GM12878 (cell line): Measurements from ENCODE around the gene SPATA24. TPM values are rescaled to one million over a fixed set of nuclear protein-coding genes. Genes with fewer than 3 reads are reported as not detected.

Experiments
- CBX3 ChIP-seq: fragments of 200-600 bp; sonication (generic); IDR thresholded peaks from 2 replicates; pipeline ENCODE4 v1.6.1; 2016; ENCODE audit warnings: low read depth, borderline replicate concordance
- EED ChIP-seq: sonication (generic); IDR thresholded peaks from 2 replicates; pipeline ENCODE4 v1.6.1; 2016; ENCODE audit warnings: antibody characterized with exemption, low read depth
- EZH2 ChIP-seq: IDR thresholded peaks from 2 replicates; pipeline ENCODE4 v1.6.1; 2012; ENCODE audit warnings: low read depth, mild to moderate bottlenecking, control low read depth, inconsistent platforms, low read length, borderline replicate concordance; ENCODE audit not compliant: control insufficient read depth
- GATAD2B ChIP-seq: fragments of 450-650 bp; conservative IDR thresholded peaks from 2 replicates; pipeline ENCODE4 v1.6.1; 2017; ENCODE audit warnings: low read depth, mild to moderate bottlenecking, moderate library complexity
- HDAC2 ChIP-seq: fragments of 200-600 bp; sonication (generic); IDR thresholded peaks from 2 replicates; pipeline ENCODE4 v1.6.1; 2017
- IKZF2 ChIP-seq, 2 experiments: fragments of 450-650 bp; IDR thresholded peaks; 2 replicates each; pipeline ENCODE4 v1.6.1; 2017; ENCODE audit warnings: mild to moderate bottlenecking in 2 of 2, moderate library complexity in 2 of 2
- JUND ChIP-seq: IDR thresholded peaks from 2 replicates; pipeline ENCODE4 v1.6.1; 2012; ENCODE audit warnings: low read depth, mild to moderate bottlenecking, low read length, improper control_type of control experiment, moderate library complexity
- MEF2B ChIP-seq: fragments of 450-650 bp; IDR thresholded peaks from 2 replicates; pipeline ENCODE4 v1.6.1; 2018; ENCODE audit warnings: mild to moderate bottlenecking, moderate library complexity; ENCODE audit not compliant: partially characterized antibody, poor library complexity, severe bottlenecking
- MTA3 ChIP-seq: IDR thresholded peaks from 2 replicates; pipeline ENCODE4 v1.6.1; 2012; ENCODE audit warnings: low read length, inconsistent platforms, borderline replicate concordance
- MXI1 ChIP-seq: fragments of 150-350 bp; IDR thresholded peaks from 2 replicates; pipeline ENCODE4 v1.6.1; 2011; ENCODE audit warnings: low read depth, mild to moderate bottlenecking, inconsistent platforms, low read length, improper control_type of control experiment
- NBN ChIP-seq: fragments of 450-650 bp; IDR thresholded peaks from 2 replicates; pipeline ENCODE4 v1.6.1; 2016
- NFIC ChIP-seq: IDR thresholded peaks from 2 replicates; pipeline ENCODE4 v1.6.1; 2012; ENCODE audit warnings: low read depth, mild to moderate bottlenecking, inconsistent platforms, low read length, moderate library complexity
- PBX3 ChIP-seq: IDR thresholded peaks from 2 replicates; pipeline ENCODE4 v1.6.1; 2011; ENCODE audit warnings: mild to moderate bottlenecking, low read depth, low read length, moderate library complexity; ENCODE audit not compliant: insufficient replicate concordance
- PKNOX1 ChIP-seq: fragments of 450-650 bp; IDR thresholded peaks from 2 replicates; pipeline ENCODE4 v1.6.1; 2016; ENCODE audit warnings: mild to moderate bottlenecking
- RAD21 ChIP-seq: IDR thresholded peaks from 2 replicates; pipeline ENCODE4 v1.6.1; 2011; ENCODE audit warnings: mild to moderate bottlenecking, low read depth, low read length, moderate library complexity; ENCODE audit not compliant: insufficient read depth
- RFX5 ChIP-seq: IDR thresholded peaks from 2 replicates; pipeline ENCODE4 v1.6.1; 2011; ENCODE audit warnings: low read depth, low read length, improper control_type of control experiment
- SMAD1 ChIP-seq: fragments of 450-650 bp; IDR thresholded peaks from 2 replicates; pipeline ENCODE4 v1.6.1; 2018; ENCODE audit warnings: mild to moderate bottlenecking, low read depth; ENCODE audit not compliant: partially characterized antibody
- SMARCA5 ChIP-seq: fragments of 450-650 bp; IDR thresholded peaks from 2 replicates; pipeline ENCODE4 v1.6.1; 2017; ENCODE audit warnings: mild to moderate bottlenecking
- SPI1 ChIP-seq: IDR thresholded peaks from 2 replicates; pipeline ENCODE4 v1.6.1; 2011; ENCODE audit warnings: low read depth, mild to moderate bottlenecking, low read length, moderate library complexity, borderline replicate concordance; ENCODE audit not compliant: insufficient read depth
- SREBF2 ChIP-seq: IDR thresholded peaks from 2 replicates; pipeline ENCODE4 v1.6.1; 2012; ENCODE audit warnings: mild to moderate bottlenecking, low read length
- SRF ChIP-seq, 2 experiments: IDR thresholded peaks; 2 replicates each; pipeline ENCODE4 v1.6.1; 2011; ENCODE audit warnings: low read depth in 2 of 2, low read length in 2 of 2, mild to moderate bottlenecking in 1 of 2, moderate library complexity in 1 of 2
- TAF1 ChIP-seq: IDR thresholded peaks from 2 replicates; pipeline ENCODE4 v1.6.1; 2011; ENCODE audit warnings: mild to moderate bottlenecking, low read depth, low read length, borderline replicate concordance
- ZBTB40 ChIP-seq: fragments of 450-650 bp; IDR thresholded peaks from 2 replicates; pipeline ENCODE4 v1.6.1; 2016; ENCODE audit warnings: mild to moderate bottlenecking, moderate library complexity, borderline replicate concordance
- ZNF217 ChIP-seq: fragments of 450-650 bp; IDR thresholded peaks from 2 replicates; pipeline ENCODE4 v1.6.1; 2017; ENCODE audit warnings: antibody characterized with exemption, mild to moderate bottlenecking
- ZZZ3 ChIP-seq: IDR thresholded peaks from 2 replicates; pipeline ENCODE4 v1.6.1; 2011; ENCODE audit warnings: low read depth; ENCODE audit not compliant: control insufficient read depth, insufficient read length
- polyA plus RNA-seq, 11 experiments: library from polyadenylated mRNA; depleted of rRNA in 4 of 11; unstranded in 6 of 11; stranded (reverse) in 5 of 11; fragments of >200 nt; fragmentation: Nextera tagmentation in 4 of 11; fragmentation: Illumina TruSeq in 1 of 11; extraction: Ambion mirVana in 4 of 11; extraction: Trizol in 1 of 11; gene quantifications; 1 replicate in 1 of 11; 2 replicates in 10 of 11; pipeline versions ENCODE4 v1.2.1 to v1.2.3, GENCODE V29; 2011 to 2016; ENCODE audit warnings: inconsistent platforms in 2 of 11, missing spikeins in 2 of 11, low read depth in 1 of 11
- total RNA-seq, 4 experiments: library from RNA; depleted of rRNA in 3 of 4; stranded (reverse); fragments of >200 nt in 3 of 4; fragmentation: Illumina TruSeq in 1 of 4; extraction: Trizol in 1 of 4; gene quantifications; 2 replicates each; pipeline versions ENCODE4 v1.2.1 to v1.2.3, GENCODE V29; 2013 to 2021

Gene SPATA24
- total and polyA plus RNA-seq, 10 of the 15 experiments (the other 5 are each of a cell fraction or from before 2014, with no cell fraction given) = 4.1 to 9.8 (median 7.3) TPM

- no peak for TF ChIP-seq PBX3
- peak; percentile 63 for TF ChIP-seq SPI1
- peak; percentile 54; the same call in 1 of the 2 replicates for TF ChIP-seq PKNOX1
- peak; percentile 99 for TF ChIP-seq SMARCA5
- no peak for TF ChIP-seq NFIC
- TF ChIP-seq SREBF2 = no peak
- TF ChIP-seq ZZZ3 = no peak
- TF ChIP-seq SMAD1 = no peak
- TF ChIP-seq EED = no peak; the same call in none of the 2 replicates
- TF ChIP-seq IKZF2 (IDR thresholded peaks at IDR 0.05) = peak; percentile 82 to 88
- TF ChIP-seq GATAD2B = peak; percentile 83
- no peak for TF ChIP-seq CBX3
- TF ChIP-seq SRF (IDR thresholded peaks at IDR 0.05; ENCODE audit: low read depth in 2 of 2, low read length in 2 of 2) = no peak
- TF ChIP-seq EZH2 = no peak
- peak; percentile 94 for TF ChIP-seq MEF2B
- TF ChIP-seq MTA3 = no peak
- no peak for TF ChIP-seq RAD21
- TF ChIP-seq JUND = peak; percentile 50; the same call in 1 of the 2 replicates
- 0 out of 2 replicates have a peak, but pooled peaks have one; percentile 45 for TF ChIP-seq HDAC2
- peak; percentile 96 for TF ChIP-seq MXI1
- TF ChIP-seq ZBTB40 = no peak
- TF ChIP-seq ZNF217 = peak; percentile 95
- peak; percentile 96 for TF ChIP-seq NBN
- peak; percentile 88 for TF ChIP-seq TAF1
- peak; percentile 77 for TF ChIP-seq RFX5
Measured at GRCh38 chr5:139389701-139390638, 13.9 kb downstream of the SPATA24 start, which contains the start of gene MZB1 (continued).
